HG03103 (cell line): ENCODE measurements around the gene OR5B21.
A peak's percentile ranks its signal among the peaks of the same experiment; 100 is the strongest.

ENCODE experiments used
- ATAC-seq: cut with Tn5 transposase; IDR thresholded peaks from one replicate; pipeline ENCODE4 v1.9.1; 2021; ENCODE audit warnings: low read depth; ENCODE audit not compliant: unreplicated experiment

The OR5B21 gene

DNA sequence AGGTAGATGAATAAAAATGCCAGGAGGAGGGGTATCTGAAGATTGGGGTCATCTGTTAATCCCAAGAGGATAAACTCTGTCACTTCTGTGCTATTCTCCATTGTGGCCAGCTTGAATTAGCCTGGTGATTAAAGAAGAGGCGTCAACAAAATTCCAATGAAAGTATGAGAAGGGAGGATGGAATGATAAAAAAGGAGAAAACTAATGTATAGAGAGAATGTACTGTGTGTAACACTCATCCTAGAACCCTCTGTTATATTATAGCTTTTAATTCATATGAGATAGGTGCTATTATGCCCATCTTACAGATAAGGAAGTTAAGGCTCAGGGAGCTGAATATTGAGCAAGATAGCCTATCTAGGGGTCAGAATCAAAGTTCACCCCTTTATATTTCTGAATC, at the start of gene OR5B21:
TSS of gene OR5B21 (minus strand) at position 101 of the 400 bp plus-strand sequence. CDS start at position 101, 0 bp downstream.
- no peak for ATAC-seq

DNA sequence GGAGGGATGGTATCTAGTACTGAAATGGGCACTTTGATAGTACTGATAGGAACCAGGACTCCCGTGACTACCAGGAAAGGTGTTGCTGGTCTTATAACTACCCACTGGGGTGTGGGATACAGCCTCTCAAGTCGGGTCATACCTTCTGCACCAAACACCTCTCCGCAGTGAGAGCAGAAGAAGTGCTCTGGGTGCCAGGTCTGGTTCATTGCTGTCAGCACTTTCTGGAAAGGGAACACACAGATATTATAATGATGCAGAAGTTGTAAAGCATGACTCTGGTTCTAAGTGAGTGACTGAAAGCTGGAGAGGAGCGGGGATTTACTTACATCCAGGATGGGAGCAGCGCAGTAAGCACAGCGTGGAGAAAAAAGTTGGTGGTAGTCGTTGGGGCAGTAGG, 41.7 kb upstream of the OR5B21 start:
- ATAC-seq, result no peak

DNA sequence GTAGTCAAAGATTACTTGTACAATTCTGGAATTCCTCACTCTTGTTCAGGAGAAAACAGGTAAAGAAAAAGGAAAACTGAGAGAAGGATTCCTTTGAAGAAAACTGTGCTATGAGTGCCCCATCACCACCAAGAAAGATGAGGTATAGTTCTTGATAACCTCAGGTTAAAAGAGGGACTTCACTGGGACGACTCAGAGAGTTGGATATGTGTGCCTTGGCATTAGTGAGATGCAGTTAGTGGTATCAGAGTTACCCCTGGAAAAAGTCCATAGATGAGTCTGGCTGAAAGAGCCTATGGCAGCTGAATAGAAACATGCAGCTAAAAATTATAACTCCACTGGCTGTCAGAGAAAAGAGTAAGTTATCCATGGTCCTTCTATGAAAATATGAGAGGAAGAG, 38.9 kb upstream of the OR5B21 start:
- no peak for ATAC-seq

DNA sequence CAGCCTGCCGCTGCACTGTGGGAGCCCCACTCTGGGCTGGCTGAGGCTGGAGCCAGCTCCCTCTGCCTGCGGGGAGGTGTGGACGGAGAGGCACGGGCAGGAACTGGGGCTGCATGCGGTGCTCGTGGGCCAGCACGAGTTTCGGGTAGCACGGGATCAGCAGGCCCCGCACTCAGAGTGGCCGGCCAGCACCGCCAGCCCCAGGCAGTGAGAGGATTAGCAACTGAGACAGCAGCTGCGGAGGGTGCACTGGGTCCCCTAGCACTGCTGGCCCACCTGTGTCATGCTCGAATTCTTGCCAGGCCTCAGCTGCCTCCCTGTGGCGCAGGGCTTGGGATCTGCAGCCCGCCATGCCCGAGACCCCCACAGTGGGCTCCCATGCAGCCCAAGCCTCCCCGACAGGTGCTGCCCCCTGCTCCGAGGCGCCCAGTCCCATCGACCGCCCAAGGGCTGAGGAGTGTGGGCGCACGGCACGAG, 24.0 kb upstream of the OR5B21 start:
- no peak for ATAC-seq

DNA sequence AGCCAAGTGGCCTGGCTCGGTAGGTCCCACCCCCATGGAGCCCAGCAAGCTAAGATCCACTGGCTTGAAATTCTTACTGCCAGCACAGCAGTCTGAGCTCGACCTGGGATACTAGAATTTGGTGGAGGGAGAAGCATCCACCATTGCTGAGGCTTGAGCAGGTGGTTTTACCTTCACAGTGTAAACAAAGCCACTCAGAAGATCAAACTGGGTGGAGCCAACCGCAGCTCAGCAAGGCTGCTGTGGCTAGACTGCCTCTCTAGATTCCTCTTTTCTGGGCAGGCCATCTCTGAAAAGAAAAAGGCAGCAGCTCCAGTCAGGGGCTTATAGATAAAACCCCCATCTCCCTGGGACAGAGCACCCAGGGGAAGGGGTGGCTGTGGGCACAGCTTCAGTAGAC, 22.3 kb upstream of the OR5B21 start:
- no peak for ATAC-seq

DNA sequence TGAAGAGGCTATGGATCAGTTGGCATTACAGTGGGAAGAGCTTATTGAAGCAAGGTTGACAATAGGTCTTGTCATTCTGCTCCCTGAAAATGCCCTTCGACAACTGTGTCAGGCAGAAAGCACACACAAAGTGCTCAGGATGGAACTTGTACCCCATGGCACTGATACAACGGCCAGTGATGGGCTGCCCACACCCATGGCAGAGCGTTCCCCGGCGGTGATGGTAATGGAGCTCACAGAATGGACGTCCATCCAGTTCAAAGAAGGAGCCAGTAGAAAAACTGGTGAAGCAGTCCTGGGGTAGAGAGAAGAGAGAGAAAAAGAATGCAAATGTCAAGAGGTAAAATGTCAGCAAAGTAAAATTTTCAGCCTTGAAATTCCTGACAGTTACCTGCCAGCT, 19.5 kb upstream of the OR5B21 start:
- ATAC-seq, result no peak

DNA sequence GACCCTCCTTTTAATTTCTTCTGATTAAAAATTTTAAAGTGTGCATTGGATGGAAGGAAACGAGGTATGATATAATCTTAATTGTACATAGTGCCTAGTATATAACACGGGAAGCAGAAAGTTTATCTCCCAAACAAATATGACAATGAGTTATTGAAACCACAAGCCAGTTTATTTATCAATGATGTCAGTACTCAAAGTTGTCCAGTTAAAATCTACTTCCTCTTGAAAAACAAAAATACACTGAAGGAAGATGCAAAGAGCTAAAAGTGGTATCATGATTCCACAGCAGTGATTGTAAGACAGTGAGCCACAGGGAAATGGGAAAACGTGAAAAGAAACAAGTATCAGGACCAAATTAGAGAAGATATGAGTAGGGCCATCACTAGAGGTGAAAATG, 18.8 kb upstream of the OR5B21 start:
- ATAC-seq, result no peak

DNA sequence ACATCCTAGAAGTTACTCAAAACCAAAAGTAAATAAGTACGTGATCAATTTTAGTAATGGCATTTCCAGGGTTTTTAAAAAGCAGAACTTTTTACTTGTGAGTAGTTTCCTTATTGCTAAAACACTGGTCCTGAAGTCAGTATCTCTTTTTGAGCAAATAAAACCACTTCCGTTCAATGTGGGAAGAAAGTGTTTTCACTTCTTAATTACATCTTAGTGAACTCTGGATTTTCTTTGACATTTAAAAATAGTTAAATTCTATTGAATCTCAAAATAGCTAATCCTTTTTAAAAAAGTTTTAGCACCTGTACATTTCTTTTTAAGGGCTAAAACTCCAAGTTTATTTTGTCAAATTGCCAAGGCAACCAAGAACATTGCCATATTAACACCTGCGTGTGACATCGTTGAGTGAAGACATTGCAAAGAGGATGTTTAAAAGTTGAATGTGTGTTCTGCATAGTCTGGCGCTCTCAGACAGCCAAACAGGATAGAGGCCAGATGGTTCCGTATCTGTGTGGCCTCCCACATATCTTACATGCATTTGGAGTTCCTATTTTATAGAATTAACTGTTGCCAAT, 17.2 kb upstream of the OR5B21 start:
- ATAC-seq, result peak; percentile 91

DNA sequence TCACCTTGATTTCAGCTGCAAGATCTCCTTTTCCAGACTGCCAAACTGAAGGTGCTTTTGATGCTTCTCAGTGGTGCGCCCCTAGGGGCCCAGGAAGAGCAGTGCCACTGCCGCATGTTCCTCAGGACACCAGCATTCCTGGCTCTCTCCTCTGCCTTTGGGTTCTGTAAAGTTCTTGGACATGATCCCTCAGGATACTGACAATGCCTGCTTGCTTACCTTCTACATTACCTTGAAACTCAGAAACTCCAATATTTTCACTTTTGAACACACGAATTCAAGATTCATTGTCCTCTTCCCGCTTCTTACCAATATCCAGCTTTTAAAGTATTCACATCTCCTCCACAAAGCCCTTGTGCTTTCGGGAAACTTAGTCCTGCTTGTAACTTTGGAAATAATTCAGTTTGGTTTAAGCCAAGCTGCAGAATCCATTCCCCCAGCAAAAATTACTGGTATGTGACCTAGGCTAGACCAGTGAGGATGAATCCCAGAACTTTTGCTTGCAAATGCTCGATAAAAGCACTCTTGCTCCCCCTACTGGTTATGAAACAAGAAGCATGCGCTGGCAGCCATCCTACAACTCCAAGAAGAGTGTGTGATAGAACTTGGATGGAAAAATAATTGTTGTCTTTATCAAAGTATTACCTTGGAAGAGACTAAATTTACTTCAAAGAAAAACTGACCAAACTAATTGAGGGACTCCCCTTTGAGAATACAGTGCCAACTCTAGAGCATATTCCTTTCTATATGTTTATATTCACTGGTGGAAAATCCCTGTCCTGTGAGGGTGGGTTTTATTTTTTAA, 16.5 kb upstream of the OR5B21 start:
- peak; percentile 34 for ATAC-seq

DNA sequence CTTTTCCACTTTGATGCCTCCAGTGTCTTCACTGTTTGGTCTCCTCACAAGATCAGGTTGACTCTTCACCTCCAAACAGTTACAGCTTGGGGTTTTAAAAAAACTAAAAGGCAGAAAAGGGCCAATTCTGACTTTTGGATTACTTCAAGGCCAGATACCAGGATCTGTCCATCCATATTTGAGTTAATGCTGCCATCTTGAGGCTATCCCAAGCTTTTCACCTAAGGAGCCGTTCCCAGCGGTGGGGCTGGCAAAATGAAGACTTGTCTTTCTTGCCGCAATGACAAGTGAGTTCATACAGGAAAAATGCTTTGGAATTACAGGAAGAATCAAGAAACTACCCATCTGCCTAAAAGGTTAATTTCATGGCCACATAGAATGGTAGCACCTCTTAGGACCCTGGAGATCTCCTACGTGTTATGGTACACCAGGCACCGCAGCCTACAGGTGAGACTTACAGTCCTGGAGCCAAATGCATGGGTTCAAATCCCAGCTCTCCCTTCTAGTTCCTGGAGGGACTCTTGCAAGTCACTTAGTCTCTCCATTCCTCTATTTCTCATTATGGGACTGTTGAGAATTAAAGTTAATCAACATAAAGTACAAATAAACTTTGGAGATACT, 6.0 kb upstream of the OR5B21 start:
- ATAC-seq, result peak; percentile 61

DNA sequence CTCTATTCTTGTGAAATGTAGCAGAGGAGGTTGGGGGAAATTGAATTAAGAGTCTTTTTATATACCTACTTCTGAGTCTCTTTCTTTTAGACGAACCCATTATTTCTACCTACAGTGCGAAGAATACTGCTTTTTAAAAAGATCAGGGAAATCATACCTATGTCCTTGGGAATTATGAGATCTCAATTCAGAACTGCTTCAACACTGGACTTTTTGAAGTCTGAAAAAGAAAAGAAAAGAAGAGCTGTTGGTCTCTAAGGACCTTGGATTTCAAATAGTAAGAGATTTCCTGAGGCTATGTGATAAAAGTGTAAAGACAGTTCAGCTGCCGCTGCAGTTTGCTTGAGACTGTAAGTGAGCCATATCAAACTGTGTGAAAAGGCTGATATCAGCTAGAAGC, 3.7 kb upstream of the OR5B21 start:
- ATAC-seq, result no peak

DNA sequence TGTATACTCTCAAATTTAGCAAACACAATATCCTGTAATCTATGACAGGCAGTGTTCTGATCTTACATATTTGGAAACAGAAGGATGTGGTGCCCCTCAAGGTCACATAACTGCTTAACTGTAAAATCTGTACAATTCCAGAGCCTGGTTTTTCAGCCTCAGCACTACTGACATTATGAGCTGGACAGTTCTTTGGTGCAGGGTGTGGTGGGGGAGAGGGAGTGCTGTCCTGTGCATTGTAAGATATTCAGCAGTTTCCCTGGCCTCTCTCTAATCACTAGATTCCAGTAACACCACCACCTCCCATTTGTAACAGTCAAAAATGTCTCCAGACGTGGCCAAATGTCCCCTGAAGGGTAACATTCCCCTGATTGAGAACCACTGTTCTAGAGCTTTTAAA, 1.8 kb upstream of the OR5B21 start:
- ATAC-seq, result no peak

DNA sequence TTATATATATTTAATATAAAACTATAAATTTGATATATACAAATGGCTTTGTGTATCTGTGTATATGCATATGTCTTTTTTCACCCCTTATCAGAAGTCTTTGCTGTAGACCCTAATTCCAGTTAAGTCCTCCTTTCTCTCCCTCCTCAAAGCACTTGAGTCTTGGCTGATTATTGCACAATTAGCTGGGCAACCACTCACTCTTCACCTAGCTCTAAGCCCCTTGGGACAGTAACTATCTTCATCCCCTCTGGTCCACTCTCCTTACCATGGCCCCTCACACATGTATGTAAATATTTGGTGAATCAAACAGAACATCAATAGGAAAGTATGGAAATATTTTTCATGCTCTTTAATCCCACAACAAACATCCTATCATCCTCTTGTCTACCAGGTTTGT, 909 bp upstream of the OR5B21 start:
- no peak for ATAC-seq

DNA sequence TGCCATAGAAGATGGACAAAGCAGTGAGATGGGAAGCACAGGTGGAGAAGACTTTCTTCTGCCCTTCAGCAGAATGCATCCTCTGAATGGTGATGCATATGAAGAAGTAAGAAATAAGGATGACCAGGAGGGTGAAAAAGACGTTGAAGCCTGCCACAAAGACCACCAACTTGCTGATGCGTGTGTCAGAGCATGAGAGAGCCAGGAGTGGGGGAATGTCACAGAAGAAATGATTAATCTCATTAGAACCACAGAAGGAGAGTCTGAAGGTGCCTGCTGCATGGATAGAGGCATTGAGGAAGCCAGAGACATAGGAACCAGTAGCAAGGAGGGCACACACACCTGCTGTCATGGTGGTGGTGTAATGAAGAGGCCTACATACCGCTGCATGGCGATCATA, 550 bp downstream of the OR5B21 start:
- ATAC-seq, result no peak

DNA sequence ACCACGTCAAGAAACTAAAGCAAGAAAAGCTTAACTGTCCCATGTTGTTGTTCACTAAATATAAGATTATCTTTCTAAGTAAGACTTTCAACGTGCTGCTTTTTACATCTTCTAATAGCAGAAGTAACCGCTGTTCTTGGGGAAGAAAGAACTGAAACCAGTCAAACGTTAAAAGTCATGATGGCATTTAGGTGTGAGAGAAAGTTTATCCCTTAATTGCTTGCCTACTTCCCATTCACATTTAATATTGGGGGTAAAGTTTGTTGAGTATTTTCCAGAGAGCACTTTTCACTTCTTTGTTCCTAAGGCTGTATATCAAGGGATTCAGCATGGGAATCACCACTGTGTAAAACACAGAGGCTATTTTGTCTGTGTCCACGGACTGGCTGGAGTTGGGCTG, 970 bp downstream of the OR5B21 start:
- ATAC-seq, result no peak

DNA sequence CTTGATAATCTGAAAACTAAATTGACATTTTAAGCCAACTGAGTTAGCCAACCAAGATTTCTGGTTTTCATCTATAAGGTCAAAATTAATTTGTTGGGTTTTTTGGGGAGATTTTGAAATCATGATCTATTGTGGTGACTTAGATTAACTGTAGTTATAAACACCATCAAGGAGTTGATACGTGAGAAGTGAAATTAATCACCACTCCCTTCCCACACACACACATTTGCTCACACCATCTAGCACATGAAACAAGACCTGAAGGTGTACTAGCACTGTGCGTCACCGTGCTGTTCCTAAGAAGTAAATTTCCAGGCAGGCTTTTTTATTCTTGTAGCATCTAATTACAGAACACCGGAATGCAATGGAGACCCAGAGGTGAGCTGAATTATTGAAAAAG, 2.1 kb downstream of the OR5B21 start:
- no peak for ATAC-seq

DNA sequence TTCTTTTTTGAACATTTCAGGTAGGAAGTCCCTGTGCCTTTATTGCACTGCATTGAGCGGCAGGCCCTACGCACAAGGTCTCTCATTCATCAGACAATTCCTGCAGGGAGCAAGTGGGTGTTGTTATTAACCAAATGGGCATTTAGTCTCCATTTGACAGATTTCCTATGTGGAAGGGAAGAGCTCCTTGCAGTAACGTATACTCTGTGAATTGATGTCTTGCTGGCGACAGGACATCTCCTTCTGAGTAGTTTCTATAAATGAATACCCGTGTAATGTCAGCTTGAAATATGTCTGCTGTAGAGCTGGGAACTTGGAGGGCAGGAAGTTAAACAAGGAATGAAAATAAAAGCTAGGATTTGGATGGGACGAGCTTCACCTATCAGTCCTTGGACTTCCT, 3.7 kb downstream of the OR5B21 start:
- ATAC-seq, result no peak

DNA sequence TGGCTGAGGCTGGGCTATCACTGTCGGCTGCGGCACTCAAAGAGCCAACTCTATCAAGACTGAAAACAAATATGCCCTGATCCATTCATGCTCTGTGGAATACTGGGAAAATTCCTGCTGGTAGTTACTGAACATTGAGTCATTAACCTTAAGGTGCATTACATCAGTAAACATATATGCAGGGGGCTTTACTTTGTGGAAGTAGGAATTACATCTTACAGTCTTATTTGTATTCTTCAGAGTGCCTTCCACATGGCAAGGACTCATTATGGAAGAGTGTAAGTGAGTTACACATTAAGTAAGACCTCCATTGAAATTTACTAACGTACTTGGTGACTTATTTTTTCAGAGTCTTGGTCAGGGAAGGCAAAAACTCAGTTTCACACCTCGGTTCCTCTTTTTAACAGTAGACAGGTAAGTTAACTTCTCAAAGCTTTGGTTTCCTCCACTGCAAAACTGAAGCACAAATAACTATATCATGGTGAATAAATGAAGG, 4.5 kb downstream of the OR5B21 start:
- ATAC-seq, result peak; percentile 90

DNA sequence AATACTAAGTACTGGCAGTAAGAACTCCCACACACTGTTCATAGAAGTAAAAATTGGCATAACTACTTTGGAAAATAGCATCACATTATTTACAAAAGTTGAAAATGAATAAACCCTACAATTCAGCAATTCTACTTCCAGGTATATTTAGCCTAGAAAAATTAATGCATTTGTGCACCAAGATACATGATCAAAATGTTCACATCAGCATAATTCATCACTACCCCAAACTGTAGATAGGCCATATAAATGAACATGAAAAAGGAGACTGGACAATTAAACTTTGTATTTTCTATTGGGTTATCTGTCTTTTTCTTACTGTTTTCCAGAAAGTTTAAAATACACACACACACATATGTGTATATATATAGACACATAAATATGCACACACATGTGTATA, 5.9 kb downstream of the OR5B21 start:
- no peak for ATAC-seq

DNA sequence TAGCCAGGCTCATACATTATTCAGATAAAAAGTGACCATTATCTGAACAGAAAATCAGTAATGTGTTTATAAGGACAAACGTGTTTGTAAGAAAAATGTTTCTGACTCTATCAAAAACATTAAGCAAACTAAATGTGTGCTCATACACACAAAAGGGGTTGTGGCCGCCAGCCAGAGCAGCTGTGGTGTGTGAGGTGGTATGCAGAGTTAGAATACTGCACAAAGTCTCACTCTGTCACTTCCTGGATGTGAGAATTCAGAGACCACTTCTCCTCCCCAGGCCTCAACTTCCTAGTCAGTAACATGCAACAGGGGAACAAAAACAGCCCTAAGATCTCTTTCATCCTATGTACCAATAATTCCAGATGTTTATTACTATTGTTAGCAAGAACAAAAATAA, 9.4 kb downstream of the OR5B21 start:
- no peak for ATAC-seq

DNA sequence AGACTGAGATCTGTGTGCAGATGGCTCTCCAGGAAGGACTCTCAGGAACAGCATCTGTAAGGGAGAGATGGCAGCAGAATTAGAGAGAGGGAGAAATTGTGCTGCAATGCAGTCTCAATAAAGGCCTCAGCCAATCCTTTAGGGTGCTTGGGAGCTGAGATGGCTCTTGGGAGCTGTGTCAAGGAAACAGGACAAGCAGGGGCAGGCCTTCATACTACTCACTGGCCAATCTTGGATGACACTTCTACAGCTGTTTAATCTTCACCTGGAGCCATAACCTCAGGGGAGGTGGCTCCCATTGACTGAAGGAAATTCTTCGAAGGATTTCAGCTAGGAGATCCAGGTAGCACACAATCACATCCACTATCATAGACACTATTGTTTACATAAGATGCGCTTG, 10.0 kb downstream of the OR5B21 start:
- no peak for ATAC-seq

DNA sequence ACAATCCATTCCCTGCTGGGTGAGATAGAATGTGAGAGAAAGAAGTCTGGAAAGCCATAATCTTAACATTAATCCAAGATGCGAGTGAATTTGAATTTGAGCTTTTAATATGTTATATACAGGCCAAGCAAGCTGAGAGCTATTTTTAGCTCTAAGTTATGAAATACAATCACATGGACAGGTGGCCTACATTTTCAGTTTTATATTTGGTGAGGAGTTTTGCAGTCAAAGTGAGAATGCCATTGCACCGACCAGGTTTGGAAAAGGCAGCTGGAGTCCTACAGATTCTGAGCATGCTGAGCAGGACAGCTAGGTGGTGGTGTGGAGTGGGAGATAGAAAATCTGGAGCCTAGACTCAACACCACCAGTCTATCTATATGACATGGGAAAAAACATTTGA, 12.0 kb downstream of the OR5B21 start:
- ATAC-seq, result peak; percentile 44
